B cell (primary cell): ENCODE measurements around the gene LAMA2. TPM values are rescaled to one million over a fixed set of nuclear protein-coding genes. Genes with fewer than 3 reads are reported as not detected.

Source experiments
- ATAC-seq: fragments of 200-7000 bp; cut with Tn5 transposase; one replicate; pipeline ENCODE4 v1.10.0; 2021; ENCODE audit warnings: low read depth, mild to moderate bottlenecking, moderate number of reproducible peaks, moderate library complexity
- CTCF ChIA-PET: fragments of 350-600 bp; sonication (Branson Sonifier 250); formaldehyde crosslinking; loops from one replicate; lab custom pipeline; 2021; ENCODE audit warnings: antibody characterized with exemption, inconsistent platforms; lab: Charles Lee
- POLR2A ChIA-PET: fragments of 350-600 bp; sonication (Branson Sonifier 250); formaldehyde crosslinking; loops from one replicate; lab custom pipeline; 2021; ENCODE audit warnings: antibody characterized with exemption; lab: Charles Lee
- DNase-seq: peaks from one replicate; pipeline ENCODE4 v3.0.0; 2013
- H2AFZ ChIP-seq: 2 replicates; pipeline ENCODE4 v1.6.1; 2012; ENCODE audit warnings: mild to moderate bottlenecking, low read depth, low read length; ENCODE audit not compliant: insufficient read depth, poor library complexity, severe bottlenecking
- H3K27ac ChIP-seq, 2 donors: 1 replicate in 1 of 2; 2 replicates in 1 of 2; pipeline ENCODE4 v1.5.1; 2012 to 2013; ENCODE audit warnings: low read length in 2 of 2, mild to moderate bottlenecking in 2 of 2, moderate library complexity in 1 of 2
- H3K27me3 ChIP-seq, 4 experiments: fragments of 200-600 bp in 1 of 4; sonication (generic) in 1 of 4; replicated peaks in 1 of 4; 1 replicate in 2 of 4; 2 replicates in 2 of 4; pipeline versions ENCODE4 v1.6.1 to v1.7.0; 2013 to 2016; ENCODE audit warnings: low read length in 3 of 4, mild to moderate bottlenecking in 2 of 4, mixed read lengths in 1 of 4, moderate library complexity in 1 of 4; ENCODE audit not compliant: insufficient read depth in 4 of 4, control insufficient read depth in 3 of 4; ENCODE audit errors: control extremely low read depth in 1 of 4
- H3K36me3 ChIP-seq, 2 experiments: replicated peaks in 1 of 2; 1 replicate in 1 of 2; 2 replicates in 1 of 2; pipeline versions ENCODE4 v1.6.1 to v1.7.1; 2013; ENCODE audit warnings: low read length in 1 of 2; ENCODE audit not compliant: insufficient read depth in 2 of 2, control insufficient read depth in 1 of 2; ENCODE audit errors: control extremely low read depth in 1 of 2, extremely low read depth in 1 of 2
- H3K4me1 ChIP-seq, 2 donors: fragments of 200-600 bp in 1 of 2; sonication (generic) in 1 of 2; 1 replicate in 1 of 2; 2 replicates in 1 of 2; pipeline versions ENCODE4 v1.5.1 to v1.6.1; 2013 to 2017; ENCODE audit warnings: low read length in 2 of 2; ENCODE audit not compliant: control insufficient read depth in 2 of 2, insufficient read depth in 2 of 2
- H3K4me2 ChIP-seq: replicated peaks from 2 replicates; pipeline ENCODE3; 2012; ENCODE audit warnings: mild to moderate bottlenecking, low read depth, low read length; ENCODE audit not compliant: poor library complexity, severe bottlenecking
- H3K4me3 ChIP-seq, 5 experiments: fragments of 200-600 bp in 1 of 5; sonication (generic) in 1 of 5; 1 replicate in 3 of 5; 2 replicates in 2 of 5; pipeline versions ENCODE4 v1.5.1 to v1.7.0; 2011 to 2016; ENCODE audit warnings: low read length in 4 of 5, mild to moderate bottlenecking in 4 of 5, low read depth in 2 of 5, control low read depth in 1 of 5, moderate library complexity in 1 of 5; ENCODE audit not compliant: insufficient read depth in 1 of 5; ENCODE audit errors: control extremely low read depth in 1 of 5, extremely low read depth in 1 of 5
- H3K79me2 ChIP-seq: fragments of 200-600 bp; sonication (generic); one replicate; pipeline ENCODE4 v1.6.0; 2016; ENCODE audit warnings: low read length; ENCODE audit not compliant: control insufficient read depth, insufficient read depth
- H3K9ac ChIP-seq: fragments of 200-600 bp; sonication (generic); 2 replicates; pipeline ENCODE4 v1.6.1; 2017; ENCODE audit warnings: mild to moderate bottlenecking, low read length, moderate library complexity
- H3K9me3 ChIP-seq, 3 donors: one replicate each; pipeline versions ENCODE4 v1.6.1 to v1.7.1; 2013; ENCODE audit warnings: low read length in 2 of 3; ENCODE audit not compliant: control insufficient read depth in 2 of 3, insufficient read depth in 1 of 3; ENCODE audit errors: control extremely low read depth in 1 of 3
- H4K20me1 ChIP-seq: 2 replicates; pipeline ENCODE4 v1.6.0; 2012; ENCODE audit warnings: mild to moderate bottlenecking, low read length; ENCODE audit not compliant: insufficient read depth, control insufficient read depth, poor library complexity, severe bottlenecking
- H3K27ac Mint-ChIP-seq: one replicate; pipeline ENCODE4 v1.8.0; 2021; ENCODE audit warnings: mixed read lengths
- H3K27me3 Mint-ChIP-seq: one replicate; pipeline ENCODE4 v1.8.0; 2021; ENCODE audit warnings: mixed read lengths
- H3K4me1 Mint-ChIP-seq: one replicate; pipeline ENCODE4 v1.8.0; 2021; ENCODE audit warnings: mixed read lengths
- H3K4me3 Mint-ChIP-seq: one replicate; pipeline ENCODE4 v1.8.0; 2021; ENCODE audit warnings: mixed read lengths
- H3K9me3 Mint-ChIP-seq: one replicate; pipeline ENCODE4 v1.8.0; 2022; ENCODE audit warnings: mixed read lengths; ENCODE audit not compliant: insufficient read depth
- EZH2 ChIP-seq: IDR thresholded peaks from 2 replicates; pipeline ENCODE4 v1.6.1; 2012; ENCODE audit warnings: borderline replicate concordance, low read depth, mild to moderate bottlenecking, moderate library complexity, low read length; ENCODE audit not compliant: insufficient read depth, poor library complexity, severe bottlenecking
- WGBS: methylation state at CpG from one replicate; pipeline ENCODE4 v1.1.5; 2013; ENCODE audit warnings: missing lambda C conversion rate; ENCODE audit not compliant: insufficient coverage; 5-methylcytosine and 5-hydroxymethylcytosine counted together
- intact Hi-C: fragments of 100-400 bp; cut with micrococcal nuclease; formaldehyde crosslinking; loops from one replicate; pipeline ENCODE4 v1.10.0; 2022
- polyA plus RNA-seq: library from polyadenylated mRNA; depleted of rRNA; stranded (reverse); fragments of >200 nt; gene quantifications from 2 replicates; pipeline ENCODE4 v1.2.3, GENCODE V29; 2012
- total RNA-seq, 2 donors: library from RNA; stranded (reverse); fragments of 120-200 nt in 1 of 2; gene quantifications; 1 replicate in 1 of 2; 2 replicates in 1 of 2; pipeline versions ENCODE4 v1.2.3 to v1.2.4, GENCODE V29; 2013 to 2022
- TF ChIP-seq, protein P1 (sequence below): fragments of 200-600 bp; IDR thresholded peaks from one replicate; pipeline ENCODE4 v1.8.0; 2022; ENCODE audit warnings: antibody characterized with exemption, mild to moderate bottlenecking

LAMA2 gene
- total and polyA plus RNA-seq, 2 donors (not counting 1 experiment from before 2014, with no cell fraction given) = 0.16 TPM; not detected in 1

DNA sequence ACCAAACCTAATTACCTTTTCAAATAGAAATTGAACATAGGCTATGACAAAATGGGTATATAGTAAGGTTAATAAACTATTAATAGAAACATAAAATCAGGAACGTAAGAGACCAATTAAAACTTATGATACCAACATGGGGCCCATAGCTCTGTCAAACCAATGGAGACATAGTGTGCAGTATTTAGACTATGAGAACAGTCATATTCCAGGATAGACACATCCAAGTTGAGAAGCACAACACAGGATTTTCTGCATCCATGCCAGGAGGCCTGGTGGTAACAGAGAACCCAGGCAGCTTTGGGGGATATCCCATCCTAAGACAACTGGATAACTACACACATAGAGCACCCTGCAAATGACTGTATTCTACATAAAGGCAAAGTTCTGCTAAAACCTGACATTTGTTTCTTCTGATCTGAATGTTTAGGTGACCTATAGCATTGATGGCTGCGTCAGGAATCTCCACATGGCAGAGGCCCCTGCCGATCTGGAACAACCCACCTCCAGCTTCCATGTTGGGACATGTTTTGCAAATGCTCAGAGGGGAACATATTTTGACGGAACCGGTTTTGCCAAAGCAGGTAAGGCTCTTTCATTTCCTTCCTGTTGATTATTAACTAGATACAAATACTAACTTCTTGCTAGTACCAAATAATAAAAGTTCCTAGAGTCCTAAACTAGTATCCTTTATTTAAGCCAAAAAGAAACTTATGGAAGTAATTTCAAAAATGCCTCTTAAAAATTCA is 624.3 kb downstream of the LAMA2 start:
- Histone ChIP-seq H3K79me2 (no peaks in the 10 kb centered on the region), H2AFZ (no peak overlapping the region), H3K4me2 (no peak overlapping the region), H3K9me3 (no peaks in the 10 kb centered on the region), H3K9ac (no peak overlapping the region), H3K27me3 (no peaks in the 10 kb centered on the region), H4K20me1 (no peaks in the 10 kb centered on the region), H3K4me3 (no peak overlapping the region), H3K27ac (no peak overlapping the region), H3K36me3 (no peaks in the 10 kb centered on the region), H3K4me1 (no peaks in the 10 kb centered on the region)
- 87% methylated on average over 3 of the region's 5 CpGs for WGBS
- H3K27me3 Mint-ChIP-seq = peaks cover 2% of the 10 kb centered on the region
- H3K9me3 Mint-ChIP-seq = no peaks in the 10 kb centered on the region
- no peak for DNase-seq
- ChIA-PET POLR2A (no interaction called here), CTCF (no interaction called here)
- TF ChIP-seq EZH2 = no peak
- no peak overlapping the region for H3K4me3 Mint-ChIP-seq
- no peak overlapping the region for H3K27ac Mint-ChIP-seq
- no peaks in the 10 kb centered on the region for H3K4me1 Mint-ChIP-seq
- no peak for ATAC-seq
- intact Hi-C loops = no loop called here

DNA sequence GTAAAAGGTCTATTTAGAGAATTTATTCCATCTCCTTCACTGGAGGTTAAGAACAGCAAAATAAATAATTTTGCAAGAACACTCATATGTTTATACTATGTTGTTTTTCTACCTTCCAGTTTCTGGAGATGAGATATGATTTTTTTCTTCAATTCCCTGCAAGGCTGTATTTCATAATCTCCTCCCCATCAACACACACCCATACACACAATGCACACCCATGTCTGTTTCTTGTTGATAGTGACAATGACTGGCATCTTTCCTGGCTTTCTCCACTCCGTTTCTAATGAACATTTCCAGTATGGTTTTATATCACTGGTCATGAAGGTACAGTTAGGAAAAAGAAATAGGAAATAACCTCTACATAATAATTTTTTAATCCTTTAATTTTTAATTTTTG is 624.9 kb downstream of the LAMA2 start:
- intact Hi-C loops = no loop called here
- Histone ChIP-seq H3K79me2 (no peaks in the 10 kb centered on the region), H3K27me3 (no peaks in the 10 kb centered on the region), H3K4me2 (no peak overlapping the region), H3K27ac (no peak overlapping the region), H3K4me3 (no peak overlapping the region), H3K36me3 (no peaks in the 10 kb centered on the region), H3K9ac (no peak overlapping the region), H3K4me1 (no peaks in the 10 kb centered on the region), H2AFZ (no peak overlapping the region), H3K9me3 (no peaks in the 10 kb centered on the region), H4K20me1 (no peaks in the 10 kb centered on the region)
- WGBS = no CpG with 5 or more reads among the region's 1 CpG
- ChIA-PET POLR2A (no interaction called here), CTCF (no interaction called here)
- Mint-ChIP-seq H3K4me1 (no peaks in the 10 kb centered on the region), H3K27ac (no peak overlapping the region), H3K9me3 (no peaks in the 10 kb centered on the region), H3K4me3 (no peak overlapping the region), H3K27me3 (peaks cover 2% of the 10 kb centered on the region)
- no peak for ATAC-seq
- TF ChIP-seq EZH2 = no peak
- TF ChIP-seq, protein P1, sequence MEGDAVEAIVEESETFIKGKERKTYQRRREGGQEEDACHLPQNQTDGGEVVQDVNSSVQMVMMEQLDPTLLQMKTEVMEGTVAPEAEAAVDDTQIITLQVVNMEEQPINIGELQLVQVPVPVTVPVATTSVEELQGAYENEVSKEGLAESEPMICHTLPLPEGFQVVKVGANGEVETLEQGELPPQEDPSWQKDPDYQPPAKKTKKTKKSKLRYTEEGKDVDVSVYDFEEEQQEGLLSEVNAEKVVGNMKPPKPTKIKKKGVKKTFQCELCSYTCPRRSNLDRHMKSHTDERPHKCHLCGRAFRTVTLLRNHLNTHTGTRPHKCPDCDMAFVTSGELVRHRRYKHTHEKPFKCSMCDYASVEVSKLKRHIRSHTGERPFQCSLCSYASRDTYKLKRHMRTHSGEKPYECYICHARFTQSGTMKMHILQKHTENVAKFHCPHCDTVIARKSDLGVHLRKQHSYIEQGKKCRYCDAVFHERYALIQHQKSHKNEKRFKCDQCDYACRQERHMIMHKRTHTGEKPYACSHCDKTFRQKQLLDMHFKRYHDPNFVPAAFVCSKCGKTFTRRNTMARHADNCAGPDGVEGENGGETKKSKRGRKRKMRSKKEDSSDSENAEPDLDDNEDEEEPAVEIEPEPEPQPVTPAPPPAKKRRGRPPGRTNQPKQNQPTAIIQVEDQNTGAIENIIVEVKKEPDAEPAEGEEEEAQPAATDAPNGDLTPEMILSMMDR = no peak
- DNase-seq = no peak
